Karpas-422 (cell line): ENCODE measurements around the gene FYB1. TPM values are rescaled to one million over a fixed set of nuclear protein-coding genes. Genes with fewer than 3 reads are reported as not detected.

ENCODE experiments used
- DNase-seq: peaks from one replicate; pipeline ENCODE4 v3.0.0-alpha.2; 2015
- H2AFZ ChIP-seq: fragments of 200-600 bp; sonication (generic); 2 replicates; pipeline ENCODE4 v1.6.1; 2014; ENCODE audit warnings: antibody characterized with exemption, low read length, mixed read lengths
- H3K27ac ChIP-seq: fragments of 200-600 bp; sonication (generic); 2 replicates; pipeline ENCODE4 v1.5.1; 2014; ENCODE audit warnings: mild to moderate bottlenecking, low read length, moderate library complexity
- H3K27me3 ChIP-seq: fragments of 200-600 bp; sonication (generic); 2 replicates; pipeline ENCODE4 v1.6.1; 2014; ENCODE audit warnings: low read length, mixed read lengths
- H3K36me3 ChIP-seq: fragments of 200-600 bp; sonication (generic); 2 replicates; pipeline ENCODE4 v1.6.1; 2014; ENCODE audit warnings: low read length, mixed read lengths; ENCODE audit not compliant: insufficient read depth
- H3K4me1 ChIP-seq: fragments of 200-600 bp; sonication (generic); 2 replicates; pipeline ENCODE4 v1.6.1; 2014; ENCODE audit warnings: mild to moderate bottlenecking, low read length, mixed read lengths
- H3K4me2 ChIP-seq: fragments of 200-600 bp; sonication (generic); 2 replicates; pipeline ENCODE4 v1.6.1; 2014; ENCODE audit warnings: low read length, low read depth, mild to moderate bottlenecking; ENCODE audit not compliant: poor library complexity, severe bottlenecking
- H3K4me3 ChIP-seq: fragments of 200-600 bp; sonication (generic); 2 replicates; pipeline ENCODE4 v1.5.1; 2014; ENCODE audit warnings: mild to moderate bottlenecking, antibody characterized with exemption, low read length, mixed read lengths
- H3K79me2 ChIP-seq: fragments of 200-600 bp; sonication (generic); 2 replicates; pipeline ENCODE4 v1.6.1; 2014; ENCODE audit warnings: mild to moderate bottlenecking, low read length, mixed read lengths
- H3K9ac ChIP-seq: fragments of 200-600 bp; sonication (generic); 2 replicates; pipeline ENCODE4 v1.6.0; 2014; ENCODE audit warnings: low read length
- H3K9me2 ChIP-seq: fragments of 200-600 bp; sonication (generic), shearing (Covaris generic); replicated peaks from 2 replicates; pipeline ENCODE4 v1.6.0; 2014; ENCODE audit warnings: mild to moderate bottlenecking, low read length, moderate library complexity; ENCODE audit not compliant: insufficient read depth
- H3K9me3 ChIP-seq: fragments of 300-700, 200-600 bp; sonication (generic); 2 replicates; pipeline ENCODE4 v1.6.1; 2014; ENCODE audit warnings: low read length, mixed read lengths
- H4K20me1 ChIP-seq: fragments of 200-600 bp; sonication (generic); 2 replicates; pipeline ENCODE4 v1.6.1; 2014; ENCODE audit warnings: mild to moderate bottlenecking, antibody characterized with exemption, low read length, low read depth; ENCODE audit not compliant: insufficient read depth
- total RNA-seq: library from RNA; depleted of rRNA; stranded (reverse); fragments of >200 nt; shearing (Covaris generic); gene quantifications from 2 replicates; pipeline ENCODE4 v1.2.3, GENCODE V29; 2014; ENCODE audit warnings: low replicate concordance

The FYB1 gene
- total RNA-seq, 1 experiment from 2014 or later = 2.8 TPM

DNA sequence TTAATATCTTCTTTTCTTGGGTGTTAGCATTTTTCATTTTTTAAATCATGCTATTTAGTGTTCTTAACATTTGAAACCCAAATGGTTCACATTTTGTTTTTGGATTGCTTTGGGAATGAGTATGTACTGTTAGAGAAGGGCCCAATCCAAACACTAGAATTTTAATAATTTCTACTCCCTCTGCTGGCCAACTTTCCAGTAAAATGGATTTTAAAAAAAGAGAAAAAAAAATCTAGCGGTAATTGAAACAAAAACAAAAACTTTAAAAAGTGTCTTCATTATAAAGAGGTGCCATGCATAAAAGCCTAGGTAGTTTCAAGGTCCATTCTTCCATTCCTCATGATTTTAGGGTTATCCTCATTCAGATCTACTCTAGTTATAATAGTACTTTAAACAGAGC lies 113.0 kb downstream of the FYB1 start:
- H3K9me2 ChIP-seq = no peaks in the 10 kb centered on the region
- no peak overlapping the region for H3K4me2 ChIP-seq
- no peak overlapping the region for H3K27ac ChIP-seq
- no peaks in the 10 kb centered on the region for H3K36me3 ChIP-seq
- H3K4me3 ChIP-seq = no peak overlapping the region
- H3K79me2 ChIP-seq = no peaks in the 10 kb centered on the region
- no peak overlapping the region for H2AFZ ChIP-seq
- no peaks in the 10 kb centered on the region for H4K20me1 ChIP-seq
- no peak overlapping the region for H3K9ac ChIP-seq
- H3K4me1 ChIP-seq = no peaks in the 10 kb centered on the region
- no peaks in the 10 kb centered on the region for H3K27me3 ChIP-seq
- H3K9me3 ChIP-seq = no peaks in the 10 kb centered on the region
- DNase-seq = peak; percentile 43

DNA sequence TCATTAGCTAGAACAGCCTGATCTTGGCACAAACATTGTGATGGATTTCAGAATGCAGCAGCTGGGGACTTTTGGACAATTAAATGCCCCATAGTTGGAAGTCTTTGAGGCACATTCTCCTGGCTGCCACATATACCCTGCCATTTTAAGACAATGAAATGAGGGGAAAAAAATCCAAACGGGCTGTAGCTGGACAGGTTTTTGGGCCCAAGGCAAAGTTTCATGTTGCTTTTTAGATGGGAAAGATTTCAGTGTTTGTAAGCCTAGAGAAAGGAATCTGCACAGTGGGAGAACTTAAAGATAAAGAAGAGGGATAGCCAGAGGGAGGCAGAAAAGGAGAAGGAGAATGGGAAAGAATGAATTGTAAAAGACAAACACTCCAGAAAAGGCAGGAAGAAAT lies 115.1 kb downstream of the FYB1 start:
- Histone ChIP-seq H3K27ac (no peak overlapping the region), H3K27me3 (no peaks in the 10 kb centered on the region), H3K4me2 (no peak overlapping the region), H2AFZ (no peak overlapping the region), H3K36me3 (no peaks in the 10 kb centered on the region), H4K20me1 (no peaks in the 10 kb centered on the region), H3K9ac (no peak overlapping the region), H3K79me2 (no peaks in the 10 kb centered on the region), H3K4me1 (no peaks in the 10 kb centered on the region), H3K4me3 (no peak overlapping the region), H3K9me3 (no peaks in the 10 kb centered on the region), H3K9me2 (no peaks in the 10 kb centered on the region)
- DNase-seq = no peak

- DNase-seq = no peak
Observed at GRCh38 chr5:39102684-39103155, 116.6 kb downstream of the FYB1 start.

GRCh38 chr5:39100851-39101396 lies 118.4 kb downstream of the FYB1 start:
- Histone ChIP-seq H3K4me3 (no peak overlapping the region), H3K27ac (no peak overlapping the region), H3K79me2 (no peaks in the 10 kb centered on the region), H3K36me3 (no peaks in the 10 kb centered on the region), H3K9me2 (no peaks in the 10 kb centered on the region), H3K4me1 (no peaks in the 10 kb centered on the region), H3K9ac (no peak overlapping the region), H3K4me2 (no peak overlapping the region), H4K20me1 (no peaks in the 10 kb centered on the region), H2AFZ (no peak overlapping the region), H3K9me3 (no peaks in the 10 kb centered on the region), H3K27me3 (no peaks in the 10 kb centered on the region)
- no peak for DNase-seq

More at GRCh38 chr5:39102684-39103155, 116.6 kb downstream of the FYB1 start:
- Histone ChIP-seq H2AFZ (no peak overlapping the region), H3K27ac (no peak overlapping the region), H3K9ac (no peak overlapping the region), H3K36me3 (no peaks in the 10 kb centered on the region), H4K20me1 (no peaks in the 10 kb centered on the region), H3K4me2 (no peak overlapping the region), H3K9me2 (no peaks in the 10 kb centered on the region), H3K79me2 (no peaks in the 10 kb centered on the region), H3K9me3 (no peaks in the 10 kb centered on the region), H3K27me3 (no peaks in the 10 kb centered on the region), H3K4me3 (no peak overlapping the region), H3K4me1 (no peaks in the 10 kb centered on the region)

DNA sequence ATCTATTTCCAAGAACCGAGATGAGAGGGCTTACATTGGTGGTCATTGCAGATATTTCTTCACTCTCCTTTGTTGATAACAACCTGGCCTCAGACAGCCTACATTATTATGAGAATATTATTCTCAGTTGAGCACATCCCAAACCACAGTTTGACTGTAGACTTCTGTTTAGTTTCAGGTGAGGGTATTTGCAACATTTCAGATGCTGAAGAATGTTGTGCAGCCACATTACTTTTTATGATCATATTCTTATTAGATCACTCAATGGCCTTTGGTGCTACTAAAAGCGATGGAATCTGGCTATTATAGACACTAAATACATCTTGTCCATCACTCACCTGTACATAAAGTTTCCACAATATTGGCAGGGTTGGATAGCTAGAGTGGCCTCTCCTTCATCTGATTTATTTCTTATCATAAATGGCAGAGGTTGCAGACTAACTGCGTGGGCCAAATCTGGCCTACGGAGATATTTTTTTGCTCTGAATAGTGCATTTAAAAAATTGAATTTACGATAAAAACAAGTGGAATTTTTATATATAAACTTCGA lies 119.0 kb downstream of the FYB1 start:
- Histone ChIP-seq H3K4me3 (no peak overlapping the region), H3K9ac (no peak overlapping the region), H4K20me1 (no peaks in the 10 kb centered on the region), H3K9me2 (no peaks in the 10 kb centered on the region), H3K36me3 (no peaks in the 10 kb centered on the region), H3K4me2 (no peak overlapping the region), H2AFZ (no peak overlapping the region), H3K9me3 (no peaks in the 10 kb centered on the region), H3K79me2 (no peaks in the 10 kb centered on the region), H3K27me3 (no peaks in the 10 kb centered on the region), H3K27ac (no peak overlapping the region), H3K4me1 (no peaks in the 10 kb centered on the region)
- no peak for DNase-seq

DNA sequence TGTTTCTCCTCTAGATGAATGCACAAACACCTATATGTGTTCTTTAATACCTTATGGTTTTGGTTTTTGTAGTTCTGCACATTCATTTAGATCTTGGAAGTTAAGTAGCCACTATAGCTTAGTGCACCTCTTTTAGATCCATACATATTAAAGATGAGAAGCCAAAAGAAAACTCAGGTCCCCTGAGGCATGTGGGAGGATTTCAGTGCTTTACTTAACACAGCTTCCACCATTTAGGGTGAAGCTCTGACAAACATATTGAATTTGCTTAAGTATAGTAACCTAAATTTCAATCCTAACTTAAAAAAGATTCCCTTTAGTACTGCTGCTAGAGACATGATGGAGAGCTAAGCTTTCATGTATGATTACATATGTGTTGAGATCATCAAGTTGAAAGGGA lies 119.5 kb downstream of the FYB1 start:
- no peaks in the 10 kb centered on the region for H3K9me2 ChIP-seq
- H3K27ac ChIP-seq = no peak overlapping the region
- H3K79me2 ChIP-seq = no peaks in the 10 kb centered on the region
- no peaks in the 10 kb centered on the region for H4K20me1 ChIP-seq
- H3K27me3 ChIP-seq = no peaks in the 10 kb centered on the region
- no peak overlapping the region for H3K4me3 ChIP-seq
- H3K4me2 ChIP-seq = no peak overlapping the region
- no peaks in the 10 kb centered on the region for H3K4me1 ChIP-seq
- H2AFZ ChIP-seq = no peak overlapping the region
- no peaks in the 10 kb centered on the region for H3K36me3 ChIP-seq
- no peak overlapping the region for H3K9ac ChIP-seq
- H3K9me3 ChIP-seq = no peaks in the 10 kb centered on the region
- no peak for DNase-seq

DNA sequence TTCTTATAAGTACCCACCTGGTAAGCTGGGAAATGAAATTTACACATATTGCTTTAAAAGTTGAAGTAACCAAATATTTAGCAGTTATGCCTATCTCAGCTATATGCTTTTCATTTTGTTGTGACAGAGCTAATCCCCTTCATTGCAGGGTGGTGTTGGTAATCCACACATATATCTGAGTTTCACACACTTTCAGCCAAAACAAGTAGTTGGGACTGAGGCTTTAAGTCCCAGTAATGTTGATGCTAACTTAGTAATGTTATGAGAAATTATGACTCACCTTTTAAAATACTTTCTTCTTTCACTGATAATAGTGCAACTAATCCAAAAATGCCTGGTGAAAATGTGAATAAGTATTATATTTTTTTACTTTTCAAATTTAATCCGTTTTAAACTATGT lies 126.0 kb downstream of the FYB1 start:
- no peak overlapping the region for H3K27ac ChIP-seq
- no peak overlapping the region for H3K4me3 ChIP-seq
- H4K20me1 ChIP-seq = no peaks in the 10 kb centered on the region
- H3K27me3 ChIP-seq = no peaks in the 10 kb centered on the region
- H3K4me1 ChIP-seq = no peaks in the 10 kb centered on the region
- no peaks in the 10 kb centered on the region for H3K9me3 ChIP-seq
- no peak overlapping the region for H3K4me2 ChIP-seq
- H3K9me2 ChIP-seq = no peaks in the 10 kb centered on the region
- no peak overlapping the region for H2AFZ ChIP-seq
- no peaks in the 10 kb centered on the region for H3K36me3 ChIP-seq
- no peaks in the 10 kb centered on the region for H3K79me2 ChIP-seq
- DNase-seq = no peak
- no peak overlapping the region for H3K9ac ChIP-seq

GRCh38 chr5:39092581-39093351 lies 126.6 kb downstream of the FYB1 start:
- no peak for DNase-seq
- H2AFZ ChIP-seq = no peak overlapping the region
- no peak overlapping the region for H3K9ac ChIP-seq
- H3K4me2 ChIP-seq = no peak overlapping the region
- H3K4me3 ChIP-seq = no peak overlapping the region
- H3K79me2 ChIP-seq = no peaks in the 10 kb centered on the region
- no peaks in the 10 kb centered on the region for H3K9me2 ChIP-seq
- no peaks in the 10 kb centered on the region for H3K36me3 ChIP-seq
- no peaks in the 10 kb centered on the region for H4K20me1 ChIP-seq
- no peaks in the 10 kb centered on the region for H3K27me3 ChIP-seq
- no peaks in the 10 kb centered on the region for H3K4me1 ChIP-seq
- H3K27ac ChIP-seq = no peak overlapping the region
- no peaks in the 10 kb centered on the region for H3K9me3 ChIP-seq
